ENCODE results near the gene ZNF474. TPM values are rescaled to one million over a fixed set of nuclear protein-coding genes. Genes with fewer than 3 reads are reported as not detected.
A peak's percentile ranks its signal among the peaks of the same experiment; 100 is the strongest.

Gene ZNF474
- polyA plus RNA-seq, 12 donors: 0.33 to 7.4 (median 0.96) TPM; not detected in 2

DNA sequence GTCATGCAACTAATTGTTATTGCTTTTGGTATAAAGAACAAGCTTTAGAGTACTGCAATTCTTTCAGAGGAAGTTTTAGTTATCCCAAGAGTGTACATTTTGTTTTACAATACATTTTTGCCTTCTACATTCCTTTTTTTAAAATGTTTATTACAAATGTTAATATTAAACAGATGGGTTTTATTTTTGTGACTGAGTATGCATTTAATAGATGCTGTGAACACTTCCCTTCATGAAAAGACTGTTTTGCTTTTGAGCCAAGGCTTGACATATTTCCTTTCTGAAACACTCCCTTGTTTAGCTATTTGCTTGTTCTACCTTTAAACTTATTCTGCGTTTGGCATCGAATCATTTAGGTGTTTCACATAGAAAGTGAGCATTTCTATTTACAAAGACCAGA is 14.8 kb upstream of the ZNF474 start:
- DNase-seq: no peak

DNA sequence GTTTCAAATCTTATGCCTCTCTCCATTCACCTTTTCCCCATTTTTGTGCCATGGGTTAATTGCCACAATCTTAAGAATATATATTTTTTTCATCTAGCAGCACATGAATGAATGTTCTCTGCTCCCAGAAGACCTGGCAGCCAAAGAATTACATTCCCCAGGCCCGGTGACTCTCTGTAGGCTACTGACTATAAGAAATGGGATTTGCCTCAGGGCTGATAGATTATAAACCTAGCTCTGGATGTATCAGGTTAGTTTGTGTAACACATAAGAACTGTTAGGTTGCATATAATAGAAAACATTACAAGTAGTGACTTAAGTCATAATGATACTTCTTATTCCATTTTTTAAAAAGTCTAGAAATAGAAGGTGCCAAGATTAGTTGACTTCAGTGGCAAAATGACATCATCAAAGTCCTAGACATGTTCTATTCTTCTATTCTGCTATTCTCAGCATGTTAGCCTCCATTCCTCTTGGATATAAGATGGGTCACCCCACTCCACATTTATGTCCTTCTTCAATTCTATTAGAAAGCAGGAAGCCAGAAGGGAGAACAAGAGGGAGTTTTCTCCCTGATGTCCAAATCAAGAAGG is 10.9 kb upstream of the ZNF474 start:
- DNase-seq: no peak

DNA sequence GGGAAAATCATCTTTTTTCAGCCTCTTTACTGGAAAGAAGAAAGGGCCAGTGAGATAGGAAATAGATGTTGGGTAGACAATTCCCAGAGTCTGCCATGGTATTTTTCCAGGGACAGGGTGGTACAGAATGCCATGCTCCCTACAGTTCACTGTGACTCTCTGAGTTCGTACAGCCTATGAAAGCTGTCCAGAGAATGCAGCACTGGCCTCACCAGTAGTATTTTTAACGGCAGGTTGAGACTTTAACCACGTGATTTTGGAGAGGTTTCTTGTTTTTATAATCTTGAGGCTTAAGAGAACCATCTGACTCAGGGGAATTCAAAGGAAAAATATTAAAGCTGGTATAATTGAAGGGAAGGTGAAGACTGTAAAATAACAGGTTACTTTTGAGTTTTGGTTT is 10.1 kb upstream of the ZNF474 start:
- DNase-seq: no peak

DNA sequence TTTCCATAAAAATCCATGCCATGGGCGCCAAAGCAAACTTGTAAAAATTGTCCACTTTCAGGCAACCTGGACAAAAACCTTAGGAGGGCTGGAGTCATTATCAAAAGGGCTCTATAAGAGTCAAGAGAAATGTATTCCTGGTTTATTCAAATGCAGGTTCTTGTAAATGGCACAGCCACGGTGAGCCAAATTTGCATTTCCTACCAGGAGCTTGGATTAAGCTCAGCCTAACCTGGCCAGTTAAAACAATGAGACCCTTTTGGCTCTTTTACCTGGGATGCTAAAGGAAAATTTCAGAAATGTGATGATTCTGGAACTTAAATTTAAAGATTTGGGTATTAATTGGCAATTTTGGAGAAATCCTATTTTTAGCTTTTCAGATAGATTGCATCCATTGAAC is 8.9 kb upstream of the ZNF474 start:
- no peak for DNase-seq

DNA sequence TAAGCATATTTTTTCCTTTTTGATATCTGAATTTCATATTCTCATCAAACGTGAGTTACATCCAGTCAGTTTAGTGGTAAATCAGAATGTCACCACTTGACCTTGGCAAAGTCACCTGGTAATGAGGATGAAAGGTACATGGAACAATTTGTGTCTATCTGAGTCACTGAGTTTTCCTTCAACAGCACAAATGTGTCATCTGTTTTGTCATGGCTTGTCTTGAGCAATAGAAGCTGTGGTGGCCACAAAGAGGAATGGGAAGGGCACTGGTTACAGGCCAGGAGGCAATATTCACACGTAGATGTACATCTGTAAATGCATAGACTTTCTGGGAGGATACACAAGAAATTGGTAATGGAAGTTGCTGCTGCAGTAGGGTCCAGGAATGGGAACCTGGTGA is 8.4 kb upstream of the ZNF474 start:
- DNase-seq: no peak

DNA sequence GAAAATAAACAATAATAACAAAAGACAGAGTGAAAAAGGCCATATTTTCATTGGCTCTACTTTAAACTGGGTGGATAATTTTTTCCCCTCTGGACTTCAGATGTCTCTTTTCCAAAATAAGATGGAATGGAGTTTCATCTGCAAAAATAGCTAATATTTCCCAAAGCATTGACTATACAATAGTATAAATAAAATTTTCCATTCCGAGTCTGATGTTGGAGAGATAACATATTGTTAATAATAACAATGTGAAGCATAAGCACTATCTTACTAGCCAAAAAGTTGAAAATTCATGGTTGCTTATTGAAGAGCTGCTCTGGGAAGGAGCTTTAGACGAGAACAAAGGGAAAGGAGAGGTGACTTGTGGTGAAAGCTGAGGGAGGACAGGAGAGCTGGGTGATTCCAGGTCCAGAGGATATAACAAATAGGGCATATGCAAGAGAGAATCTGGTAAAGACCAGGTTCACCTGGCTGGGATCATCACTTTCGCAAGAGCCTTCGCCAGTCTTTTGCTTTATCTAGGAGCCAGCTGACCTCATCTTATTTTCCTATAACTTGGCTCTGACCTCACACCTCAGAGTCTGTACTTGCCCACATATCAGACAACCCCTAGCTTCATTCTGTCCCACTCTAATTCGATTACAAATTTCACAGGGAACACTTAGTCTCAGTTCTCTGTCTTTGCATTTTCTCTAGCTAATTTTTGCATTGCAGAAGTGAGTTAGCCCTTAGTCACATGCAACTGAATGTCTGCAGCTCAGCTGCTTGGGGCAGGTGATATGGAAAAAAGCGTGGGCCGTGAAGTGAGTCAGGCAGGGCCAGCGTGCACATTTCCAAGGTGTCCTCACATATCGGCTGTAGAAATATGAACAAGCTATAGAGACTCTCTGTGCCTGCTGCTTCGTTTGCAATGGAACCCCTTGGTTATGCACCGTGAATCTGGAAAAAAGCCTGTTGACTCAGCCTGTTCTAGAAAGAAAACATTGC is 7.6 kb upstream of the ZNF474 start:
- no peak for DNase-seq

DNA sequence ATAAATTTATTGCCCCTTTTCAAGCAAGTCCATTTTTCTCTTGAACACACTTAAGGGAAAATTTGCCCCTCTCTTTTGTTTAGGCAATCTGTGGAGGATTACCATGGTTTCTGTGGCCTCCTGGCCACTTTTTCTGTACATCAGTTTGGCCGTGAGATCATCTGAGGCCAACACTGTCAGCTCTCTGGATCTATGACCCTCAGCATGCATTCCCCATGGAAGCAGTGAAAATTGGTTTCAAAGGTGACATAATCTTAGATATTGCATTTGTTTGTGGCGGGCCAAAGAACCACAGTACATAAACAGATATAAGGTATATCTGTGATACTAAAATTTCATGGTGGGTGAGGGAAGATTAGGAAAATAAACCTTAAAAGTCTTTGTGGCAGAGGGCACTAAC is 4.6 kb upstream of the ZNF474 start:
- DNase-seq: no peak

DNA sequence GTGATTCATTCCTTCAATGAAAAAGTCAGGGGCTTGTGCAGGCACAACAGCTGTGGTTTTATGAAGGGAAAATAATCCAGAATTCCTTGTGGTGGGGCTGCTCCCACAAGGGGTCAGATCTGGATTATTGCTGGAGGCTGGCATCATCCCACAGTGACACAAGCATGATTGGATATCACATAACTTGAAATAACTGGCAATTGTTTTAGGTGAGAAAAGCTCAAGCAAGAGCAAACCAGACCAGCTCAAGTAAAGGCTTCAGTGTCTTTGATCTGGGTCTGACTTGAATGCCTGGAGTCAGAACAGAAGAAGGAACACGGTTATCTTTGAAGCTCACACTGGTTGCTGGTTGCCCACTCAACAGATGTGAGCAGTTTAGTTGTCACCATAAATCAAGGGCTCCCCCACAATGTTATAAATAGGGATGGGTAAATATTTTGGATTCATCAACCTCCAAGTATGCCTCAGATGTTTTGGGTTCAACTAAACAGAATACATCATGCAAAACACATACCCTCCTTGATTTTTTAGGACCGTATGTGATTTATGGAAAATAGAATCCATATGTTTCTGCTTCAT is 3.1 kb upstream of the ZNF474 start:
- DNase-seq: no peak

DNA sequence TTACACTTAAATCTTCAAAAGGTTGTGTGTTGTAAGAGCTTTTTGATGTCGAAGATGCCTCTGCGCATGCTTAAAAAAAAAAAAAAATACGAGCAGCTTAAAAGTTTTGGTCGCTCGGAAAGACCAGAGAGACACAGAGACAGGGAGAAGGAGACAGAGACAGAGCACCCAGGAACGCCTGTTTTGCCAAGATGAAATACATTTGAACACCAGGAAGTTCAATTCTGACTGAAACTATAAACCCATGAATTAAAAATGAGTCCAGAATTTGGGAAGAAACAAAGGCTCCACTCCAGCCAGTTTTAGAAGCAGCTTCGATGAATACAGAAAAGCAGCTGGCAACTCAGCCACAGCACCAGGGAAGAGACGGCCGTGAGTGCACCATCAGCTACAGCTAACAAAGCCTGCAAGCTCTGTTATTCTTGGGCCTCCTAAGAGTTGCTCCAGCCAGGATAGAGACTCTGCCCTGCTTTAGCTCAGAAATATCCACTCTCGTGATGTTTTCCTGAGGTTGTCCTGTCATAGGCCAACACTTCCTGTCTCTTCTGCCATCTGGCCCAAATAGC is 2.5 kb upstream of the ZNF474 start:
- no peak for DNase-seq

DNA sequence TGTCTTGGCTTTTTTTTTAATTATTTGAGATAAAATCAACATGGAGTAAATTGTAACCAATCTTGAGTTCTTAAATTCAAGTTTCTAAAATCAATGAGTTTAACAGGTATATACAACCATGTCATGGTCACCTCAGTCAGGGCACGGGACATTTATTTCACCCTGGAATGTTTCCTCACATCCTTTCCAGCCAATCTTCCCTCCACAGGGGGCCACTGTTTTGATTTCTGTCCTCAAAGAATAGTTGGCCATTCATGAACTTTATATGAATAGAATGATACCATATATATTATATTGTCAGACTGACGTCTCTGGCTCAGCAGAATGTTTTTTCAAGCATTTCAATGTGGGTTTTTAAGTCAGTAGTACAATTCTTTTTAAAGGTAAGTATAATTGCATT is 806 bp downstream of the ZNF474 start:
- no peak for DNase-seq

DNA sequence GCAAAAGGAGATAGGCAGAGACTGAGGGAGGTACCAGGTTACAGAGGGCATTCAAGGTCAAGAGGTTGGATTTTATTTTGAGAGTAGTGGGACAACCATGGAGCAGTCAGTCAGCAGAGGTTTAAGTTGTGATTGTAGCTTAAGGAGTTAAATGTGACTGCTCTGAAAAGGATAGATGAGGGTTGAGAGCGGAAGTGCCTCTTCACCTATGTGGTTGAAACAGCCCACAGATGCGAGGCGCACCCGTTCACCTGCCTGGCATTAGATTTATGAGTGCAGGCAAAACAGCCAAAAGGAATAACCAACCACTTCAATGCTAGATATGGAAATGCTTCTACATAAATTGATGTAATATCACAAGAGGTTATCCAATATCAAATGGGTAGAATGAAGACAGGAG is 8.4 kb downstream of the ZNF474 start:
- DNase-seq: no peak

DNA sequence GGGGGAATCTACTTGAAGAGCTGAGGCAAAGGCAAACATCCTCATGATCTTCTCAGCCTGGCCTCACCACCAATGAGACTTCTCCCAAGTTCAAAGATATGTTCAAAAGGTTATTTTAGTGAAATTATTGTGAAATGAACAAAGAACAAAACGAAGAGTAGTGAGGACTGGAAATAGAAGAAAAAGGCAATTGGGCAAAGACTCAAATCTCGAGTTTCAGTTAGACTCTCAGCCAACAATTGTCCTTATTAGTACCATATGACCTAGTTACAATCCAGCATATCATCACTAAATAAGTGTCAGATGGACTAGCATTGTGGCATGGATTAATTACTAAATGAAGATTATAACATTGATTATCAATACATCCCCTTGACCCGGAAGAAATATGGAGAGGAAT is 9.0 kb downstream of the ZNF474 start:
- no peak for DNase-seq

DNA sequence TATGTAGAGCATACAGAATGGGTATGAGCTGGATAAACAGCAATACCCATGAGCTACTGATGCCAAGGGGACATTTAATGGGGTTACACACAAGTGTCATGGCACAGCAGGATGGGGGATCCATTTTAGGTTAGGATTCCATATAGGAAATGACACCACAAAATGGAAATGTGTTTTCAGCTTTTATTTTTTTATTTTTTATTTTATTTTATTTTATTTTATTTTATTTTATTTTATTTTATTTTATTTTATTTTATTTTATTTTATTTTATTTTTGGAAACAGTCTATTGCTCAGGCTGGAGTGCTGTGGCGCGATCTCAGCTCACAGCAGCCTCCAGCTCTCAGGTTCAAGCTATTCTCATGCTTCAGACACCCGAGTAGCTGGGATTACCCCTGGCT is 11.6 kb downstream of the ZNF474 start:
- DNase-seq: no peak

DNA sequence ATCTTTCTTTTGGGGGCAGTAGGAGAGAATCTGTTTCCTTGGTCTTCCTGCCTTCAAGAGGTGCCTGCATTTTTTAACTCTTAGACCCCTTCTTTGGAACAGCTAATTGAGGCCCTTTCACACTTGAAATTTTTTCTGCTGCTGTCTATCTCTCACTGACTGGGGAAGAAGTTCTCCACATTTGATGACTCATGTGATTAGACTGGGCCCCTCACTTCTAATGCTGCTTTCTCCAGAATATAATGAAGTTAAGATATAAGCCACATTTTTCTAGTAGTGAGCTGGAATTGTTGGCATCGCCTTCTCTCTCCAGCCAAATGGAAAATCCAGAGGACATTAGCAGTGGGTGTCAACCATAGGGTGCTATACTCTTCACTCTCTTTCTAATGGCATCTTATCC is 12.4 kb downstream of the ZNF474 start:
- no peak for DNase-seq

DNA sequence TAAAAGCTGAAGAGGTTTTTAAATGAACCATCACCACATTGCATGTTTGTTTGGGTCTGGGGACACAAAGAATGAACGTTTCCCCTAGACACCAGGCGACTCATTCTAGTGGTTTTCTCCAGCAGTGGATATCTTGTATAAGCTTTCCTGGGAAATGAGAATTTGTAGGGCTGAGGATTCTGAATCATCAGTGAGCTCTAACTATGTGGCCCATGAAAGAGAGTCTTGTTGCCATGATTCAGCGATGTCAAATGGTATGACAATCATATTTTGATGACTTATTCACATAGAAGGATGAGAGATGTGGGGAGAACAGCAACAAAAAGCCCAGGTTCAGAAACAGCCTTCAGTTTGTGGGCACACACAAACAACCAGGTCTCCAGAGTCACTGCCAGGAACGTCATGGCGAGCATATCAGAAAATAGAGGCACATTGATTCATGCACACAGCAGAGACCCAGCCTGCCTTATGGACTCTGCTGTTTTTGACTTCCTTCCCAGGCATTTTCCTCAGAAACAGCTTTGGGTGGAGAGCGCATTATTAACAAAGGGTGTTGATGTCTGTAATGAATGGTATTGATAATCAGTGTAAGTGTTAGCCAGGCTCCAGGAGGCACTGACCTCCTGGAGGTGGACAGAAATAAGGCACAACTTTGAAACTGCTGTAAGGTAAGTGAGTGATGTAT is 13.3 kb downstream of the ZNF474 start:
- no peak for DNase-seq

DNA sequence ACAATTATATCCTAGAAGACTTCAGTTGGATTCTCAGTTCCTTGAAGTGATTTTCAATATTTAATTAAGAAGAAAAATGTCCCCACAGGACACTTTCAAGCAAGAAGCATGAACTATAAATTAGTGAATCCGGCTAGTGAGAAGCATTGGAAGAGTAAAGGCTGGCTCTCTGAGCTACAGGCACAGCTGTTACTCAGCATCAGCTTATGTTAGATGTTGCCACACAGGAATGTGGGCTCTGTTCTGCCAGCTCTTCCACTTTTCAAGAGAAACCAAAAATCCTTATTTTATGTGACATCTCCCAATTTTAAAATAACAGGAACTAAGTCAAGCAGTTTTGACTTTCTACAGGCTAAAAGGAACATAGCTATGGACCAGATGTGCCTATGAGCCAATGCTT is 14.9 kb downstream of the ZNF474 start:
- no peak for DNase-seq

DNA sequence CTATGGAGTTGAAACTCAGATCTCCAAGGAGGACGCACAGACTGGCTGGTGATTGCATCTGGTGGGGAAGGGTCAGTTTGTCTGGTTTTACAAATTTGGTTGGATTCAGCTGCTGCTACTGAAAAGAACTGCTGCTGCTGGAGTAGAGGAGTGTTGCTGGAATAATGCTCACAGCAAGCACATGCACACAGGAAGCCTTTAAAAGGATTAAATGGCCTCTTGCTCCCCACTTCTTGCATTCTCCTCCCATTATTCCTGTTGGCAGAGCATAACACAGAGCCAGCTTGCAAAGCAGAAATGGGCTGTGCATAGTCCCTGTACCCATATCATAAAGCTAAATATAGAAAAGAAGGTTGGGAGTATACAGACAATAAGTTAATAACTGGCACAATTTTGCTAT is 16.6 kb downstream of the ZNF474 start:
- DNase-seq: no peak

DNA sequence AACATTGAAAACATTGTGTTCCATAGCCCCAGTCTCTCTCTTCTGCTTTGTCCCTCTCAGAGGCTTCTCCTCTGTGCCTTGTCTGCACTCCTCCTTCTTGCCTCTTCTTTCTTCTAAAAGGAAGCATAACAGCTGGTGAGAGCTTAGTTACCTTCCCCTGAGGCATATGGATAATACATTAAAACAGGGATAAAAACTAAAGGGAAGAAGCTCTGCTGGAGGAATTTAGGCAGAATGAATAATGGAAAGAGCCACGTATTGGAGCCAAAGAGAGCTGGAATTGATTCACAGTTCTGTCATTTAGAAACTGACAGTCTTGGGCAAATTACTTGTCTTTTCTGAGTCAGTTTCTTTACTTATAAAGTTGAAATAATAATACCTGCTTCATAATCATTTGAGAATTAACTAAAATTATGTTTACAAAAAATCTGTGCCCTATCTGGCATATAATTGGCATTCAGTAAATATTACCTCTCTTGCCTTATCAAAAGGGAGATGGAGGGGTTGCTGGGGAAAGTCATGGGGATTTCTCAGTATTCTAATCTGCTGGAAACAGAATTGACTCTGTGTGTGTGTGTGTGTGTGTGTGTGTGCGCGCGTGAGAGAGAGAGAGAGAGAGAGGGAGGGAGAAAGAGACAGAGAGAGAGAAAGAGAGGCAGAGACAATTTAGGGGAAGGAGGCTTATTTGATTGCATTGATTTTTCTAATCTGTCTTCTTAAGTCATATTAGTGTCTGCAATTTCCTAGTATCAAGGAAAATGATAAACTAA is 20.2 kb downstream of the ZNF474 start:
- peak; percentile 68 for DNase-seq

DNA sequence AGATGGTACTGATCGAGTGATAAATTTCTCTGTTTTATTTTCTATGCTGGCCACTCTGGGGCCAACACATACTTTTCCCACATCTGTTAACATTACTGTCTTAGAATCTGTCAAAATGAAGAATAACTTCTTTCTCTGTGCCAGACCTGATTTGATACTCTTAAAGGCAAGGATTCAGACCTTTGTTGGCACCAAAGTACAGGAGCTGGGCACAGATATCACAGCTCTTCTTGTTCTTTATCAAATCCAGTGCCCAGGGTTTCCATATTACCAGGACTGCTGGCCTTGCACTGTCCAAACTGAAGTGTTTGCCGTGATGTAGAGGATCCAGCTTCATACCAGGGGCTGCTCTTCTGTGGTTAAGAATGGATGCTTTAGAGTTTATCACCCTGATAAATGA is 20.9 kb downstream of the ZNF474 start:
- no peak for DNase-seq

DNA sequence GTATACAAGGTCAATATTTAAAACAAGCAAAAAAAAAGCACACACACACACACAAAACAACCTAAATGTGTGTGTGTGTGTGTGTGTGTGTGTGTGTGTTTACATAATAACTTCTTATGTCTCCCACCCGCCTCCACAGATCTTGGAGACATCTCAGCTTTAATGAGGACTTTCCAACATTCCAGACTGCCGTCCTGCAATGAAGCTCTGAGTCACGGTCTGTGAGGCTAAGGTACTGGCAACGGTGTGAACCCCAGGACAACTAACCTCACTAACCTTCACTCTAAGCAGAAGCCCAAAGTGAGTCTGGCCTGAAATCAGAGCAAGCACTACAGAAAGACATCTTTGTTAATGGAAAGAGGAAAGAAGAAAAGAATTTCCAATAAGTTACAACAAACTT is 22.3 kb downstream of the ZNF474 start:
- no peak for DNase-seq

DNA sequence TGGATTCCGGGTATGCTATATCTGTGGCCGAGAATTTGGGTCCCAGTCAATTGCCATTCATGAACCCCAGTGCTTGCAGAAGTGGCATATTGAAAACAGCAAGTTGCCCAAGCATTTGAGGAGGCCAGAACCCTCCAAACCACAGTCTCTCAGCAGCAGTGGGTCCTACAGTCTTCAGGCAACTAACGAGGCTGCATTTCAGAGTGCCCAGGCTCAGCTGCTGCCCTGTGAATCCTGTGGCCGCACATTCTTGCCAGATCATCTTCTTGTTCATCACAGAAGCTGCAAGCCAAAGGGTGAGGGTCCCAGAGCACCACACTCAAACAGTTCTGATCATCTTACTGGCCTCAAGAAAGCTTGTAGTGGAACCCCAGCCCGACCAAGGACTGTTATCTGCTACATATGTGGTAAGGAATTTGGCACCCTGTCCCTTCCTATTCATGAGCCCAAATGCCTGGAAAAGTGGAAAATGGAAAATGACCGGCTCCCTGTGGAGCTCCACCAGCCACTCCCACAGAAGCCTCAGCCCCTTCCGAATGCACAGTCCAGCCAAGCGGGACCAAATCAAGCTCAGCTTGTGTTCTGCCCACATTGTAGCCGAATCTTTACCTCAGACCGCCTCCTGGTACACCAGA is 23.0 kb downstream of the ZNF474 start:
- DNase-seq: no peak

All from muscle of arm (tissue), 12 donors.